DMS114 treated with DMSO at 0.1 percent for 48 hours (cell line): ENCODE results near the gene FBH1.
"Not testable (repeated sequence)": the region's sequence is repeated elsewhere in the genome, so short reads cannot be mapped to it uniquely, and the experiment has no call there.

ENCODE experiments used
- DNase-seq: peaks from one replicate; lab custom pipeline; 2025; ENCODE audit not compliant: unreplicated experiment; lab: John Stamatoyannopoulos, UW

The FBH1 gene

GRCh38 chr10:5902511-5903274 lies 12.7 kb downstream of the FBH1 start:
- DNase-seq, result no peak

GRCh38 chr10:5903563-5903962 lies 13.5 kb downstream of the FBH1 start:
- no peak for DNase-seq

- DNase-seq, result no peak
Observed at GRCh38 chr10:5904227-5904626, 14.2 kb downstream of the FBH1 start.

- DNase-seq, result no peak
Observed at GRCh38 chr10:5905854-5906507, 15.9 kb downstream of the FBH1 start.

- DNase-seq, result no peak
Observed at GRCh38 chr10:5906651-5907050, 16.6 kb downstream of the FBH1 start.

GRCh38 chr10:5908676-5909075 lies 18.6 kb downstream of the FBH1 start:
- DNase-seq, result not testable (repeated sequence)

GRCh38 chr10:5910323-5911100 lies 20.5 kb downstream of the FBH1 start:
- no peak for DNase-seq

- no peak for DNase-seq
Observed at GRCh38 chr10:5911670-5912069, 21.6 kb downstream of the FBH1 start.

- DNase-seq, result no peak
Observed at GRCh38 chr10:5913736-5914135, 23.7 kb downstream of the FBH1 start.

GRCh38 chr10:5915451-5915850 lies 25.4 kb downstream of the FBH1 start:
- no peak for DNase-seq

GRCh38 chr10:5917305-5917704 lies 27.3 kb downstream of the FBH1 start:
- no peak for DNase-seq

GRCh38 chr10:5918763-5919162 lies 28.7 kb downstream of the FBH1 start:
- no peak for DNase-seq

- no peak for DNase-seq
Observed at GRCh38 chr10:5919568-5919967, 29.5 kb downstream of the FBH1 start.

- no peak for DNase-seq
Observed at GRCh38 chr10:5921746-5922145, 31.7 kb downstream of the FBH1 start.

GRCh38 chr10:5924889-5925288 lies 34.8 kb downstream of the FBH1 start:
- DNase-seq, result no peak

GRCh38 chr10:5927306-5927705 lies 37.3 kb downstream of the FBH1 start:
- no peak for DNase-seq

GRCh38 chr10:5929442-5929841 lies 39.4 kb downstream of the FBH1 start:
- DNase-seq, result no peak

GRCh38 chr10:5930272-5930671 lies 40.2 kb downstream of the FBH1 start:
- no peak for DNase-seq

- DNase-seq, result no peak
Observed at GRCh38 chr10:5932345-5932744, 42.3 kb downstream of the FBH1 start.

GRCh38 chr10:5933909-5934546 lies 44.0 kb downstream of the FBH1 start:
- DNase-seq, result no peak

GRCh38 chr10:5935628-5936027 lies 45.6 kb downstream of the FBH1 start:
- DNase-seq, result no peak
